ENCODE measurements around the gene WNT7B. TPM values are rescaled to one million over a fixed set of nuclear protein-coding genes. Genes with fewer than 3 reads are reported as not detected.

The WNT7B gene
- total RNA-seq, 1 donor from 2014 or later, result 1.8 TPM

DNA sequence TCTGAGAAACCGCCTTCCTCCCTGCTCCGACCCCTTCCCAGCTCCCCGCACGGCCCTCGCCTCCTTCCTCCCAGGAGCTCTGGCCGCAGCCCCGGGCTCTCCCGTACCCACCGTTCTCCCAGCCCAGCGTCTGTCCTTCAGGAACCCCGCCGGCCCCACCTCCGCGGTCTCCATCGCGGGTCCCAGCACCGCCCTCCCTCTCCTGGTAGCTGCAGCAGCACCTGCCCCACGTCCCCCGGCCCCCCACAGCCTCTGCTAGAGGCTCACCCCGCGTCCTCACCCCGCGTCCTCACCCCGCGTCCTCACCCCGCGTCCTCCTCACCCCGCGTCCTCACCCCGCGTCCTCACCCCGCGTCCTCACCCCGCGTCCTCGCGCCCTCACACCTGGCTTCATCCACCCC lies 85.9 kb downstream of the WNT7B start:
- H3K4me3 Mint-ChIP-seq, result no peak overlapping the region
- Histone ChIP-seq H3F3A (ENCODE audit: low read depth) (peaks cover 7% of the 10 kb centered on the region), H3K79me2 (ENCODE audit: low read depth) (no peaks in the 10 kb centered on the region), H3K4me3 (no peak overlapping the region), H3K4me2 (no peak overlapping the region), H3K27me3 (no peaks in the 10 kb centered on the region), H3K4me1 (peaks cover 2% of the 10 kb centered on the region), H4K20me1 (ENCODE audit: low read depth) (no peaks in the 10 kb centered on the region), H3K27ac (no peak overlapping the region), H3K9ac (no peak overlapping the region), H2AFZ (replicated peaks) (no peak overlapping the region), H3K36me3 (no peaks in the 10 kb centered on the region), H3K9me3 (ENCODE audit: low read depth) (no peaks in the 10 kb centered on the region)
- peak overlapping the region; percentile 25 for H3K27ac Mint-ChIP-seq
- peaks cover 18% of the 10 kb centered on the region for H3K4me1 Mint-ChIP-seq
- H3K36me3 Mint-ChIP-seq, result no peaks in the 10 kb centered on the region
- no peaks in the 10 kb centered on the region for H3K9me3 Mint-ChIP-seq
- H3K27me3 Mint-ChIP-seq (ENCODE audit: insufficient read depth, low read depth), result peaks cover 8% of the 10 kb centered on the region
- no peak for DNase-seq (ENCODE audit: low spot score)
- TF ChIP-seq, protein P1, sequence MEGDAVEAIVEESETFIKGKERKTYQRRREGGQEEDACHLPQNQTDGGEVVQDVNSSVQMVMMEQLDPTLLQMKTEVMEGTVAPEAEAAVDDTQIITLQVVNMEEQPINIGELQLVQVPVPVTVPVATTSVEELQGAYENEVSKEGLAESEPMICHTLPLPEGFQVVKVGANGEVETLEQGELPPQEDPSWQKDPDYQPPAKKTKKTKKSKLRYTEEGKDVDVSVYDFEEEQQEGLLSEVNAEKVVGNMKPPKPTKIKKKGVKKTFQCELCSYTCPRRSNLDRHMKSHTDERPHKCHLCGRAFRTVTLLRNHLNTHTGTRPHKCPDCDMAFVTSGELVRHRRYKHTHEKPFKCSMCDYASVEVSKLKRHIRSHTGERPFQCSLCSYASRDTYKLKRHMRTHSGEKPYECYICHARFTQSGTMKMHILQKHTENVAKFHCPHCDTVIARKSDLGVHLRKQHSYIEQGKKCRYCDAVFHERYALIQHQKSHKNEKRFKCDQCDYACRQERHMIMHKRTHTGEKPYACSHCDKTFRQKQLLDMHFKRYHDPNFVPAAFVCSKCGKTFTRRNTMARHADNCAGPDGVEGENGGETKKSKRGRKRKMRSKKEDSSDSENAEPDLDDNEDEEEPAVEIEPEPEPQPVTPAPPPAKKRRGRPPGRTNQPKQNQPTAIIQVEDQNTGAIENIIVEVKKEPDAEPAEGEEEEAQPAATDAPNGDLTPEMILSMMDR (IDR thresholded peaks at IDR 0.05), result no peak
- TF ChIP-seq EZH2 (IDR thresholded peaks at IDR 0.05), result no peak

DNA sequence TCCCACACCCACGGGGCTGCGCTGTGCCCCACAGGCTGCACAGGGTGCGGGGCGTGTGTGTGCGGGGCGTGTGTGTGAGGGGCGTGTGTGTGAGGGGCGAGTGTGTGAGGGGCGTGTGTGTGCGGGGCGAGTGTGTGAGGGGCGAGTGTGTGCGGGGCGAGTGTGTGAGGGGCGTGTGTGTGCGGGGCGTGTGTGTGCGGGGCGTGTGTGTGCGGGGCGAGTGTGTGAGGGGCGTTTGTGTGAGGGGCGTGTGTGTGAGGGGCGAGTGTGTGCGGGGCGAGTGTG lies 86.7 kb downstream of the WNT7B start:
- H3K9me3 ChIP-seq (ENCODE audit: low read depth), result no peaks in the 10 kb centered on the region
- H3F3A ChIP-seq (ENCODE audit: low read depth), result peaks cover 7% of the 10 kb centered on the region
- H3K4me2 ChIP-seq, result no peak overlapping the region
- no peaks in the 10 kb centered on the region for H3K27me3 ChIP-seq
- H3K9ac ChIP-seq, result no peak overlapping the region
- H3K4me1 ChIP-seq, result peaks cover 4% of the 10 kb centered on the region
- H3K4me3 ChIP-seq, result no peak overlapping the region
- Mint-ChIP-seq H3K27me3 (ENCODE audit: insufficient read depth, low read depth) (peaks cover 8% of the 10 kb centered on the region), H3K4me3 (no peak overlapping the region), H3K27ac (peak overlapping the region; percentile 66), H3K36me3 (no peaks in the 10 kb centered on the region), H3K9me3 (no peaks in the 10 kb centered on the region), H3K4me1 (peaks cover 18% of the 10 kb centered on the region)
- DNase-seq (ENCODE audit: low spot score), result no peak
- H3K79me2 ChIP-seq (ENCODE audit: low read depth), result no peaks in the 10 kb centered on the region
- no peaks in the 10 kb centered on the region for H3K36me3 ChIP-seq
- H3K27ac ChIP-seq, result peak overlapping the region; percentile 82
- no peaks in the 10 kb centered on the region for H4K20me1 ChIP-seq (ENCODE audit: low read depth)
- TF ChIP-seq, protein P1 (IDR thresholded peaks at IDR 0.05), result no peak
- TF ChIP-seq EZH2phosphoT487 (IDR thresholded peaks at IDR 0.05) (no peak), EZH2 (IDR thresholded peaks at IDR 0.05) (no peak)
- no peak overlapping the region for H2AFZ ChIP-seq (replicated peaks)

DNA sequence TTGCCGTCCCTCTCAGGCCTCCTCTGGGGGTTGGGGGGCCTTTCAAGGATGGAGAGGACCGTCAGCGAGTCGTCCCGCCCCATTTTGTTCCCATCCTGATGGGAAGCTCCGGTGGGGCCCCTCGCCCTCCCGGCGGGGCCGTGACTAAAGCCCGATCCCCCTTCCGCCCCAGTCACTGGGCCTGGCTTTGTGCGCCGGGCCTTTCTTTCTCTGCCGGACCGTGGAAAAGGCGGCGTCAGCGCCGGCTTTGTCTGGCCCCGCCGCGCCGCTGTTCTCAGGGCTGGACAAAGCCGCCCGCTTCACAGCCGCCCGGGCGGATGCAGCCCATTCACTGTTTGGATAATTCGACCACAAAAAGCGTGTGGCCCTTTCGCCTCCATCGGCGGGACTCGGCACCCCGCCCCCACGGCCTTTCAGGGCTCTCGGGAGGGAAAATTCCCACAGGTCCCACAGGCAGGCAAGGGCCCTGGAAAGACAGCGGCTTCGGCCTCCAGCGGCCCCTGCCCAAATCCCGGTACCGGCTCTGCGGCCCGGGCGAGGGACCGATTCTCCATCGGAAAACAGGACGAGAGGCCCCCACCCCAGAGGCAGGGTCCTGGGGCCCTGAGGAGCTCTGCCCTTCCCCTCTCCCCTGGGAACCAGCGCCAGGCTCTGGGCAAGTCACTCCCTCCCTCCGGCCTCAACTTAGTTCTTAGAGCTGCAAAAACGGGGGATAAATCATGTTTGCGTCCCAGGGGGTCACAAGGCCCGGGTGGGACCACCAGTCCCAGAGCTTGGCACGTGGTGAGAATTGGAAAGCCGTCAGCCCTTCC lies 87.2 kb downstream of the WNT7B start:
- peak; percentile 89 for DNase-seq (ENCODE audit: low spot score)
- Histone ChIP-seq H3K27me3 (no peaks in the 10 kb centered on the region), H3K4me3 (no peak overlapping the region), H3K9ac (no peak overlapping the region), H3K4me1 (peaks cover 4% of the 10 kb centered on the region), H2AFZ (replicated peaks) (no peak overlapping the region), H3K36me3 (no peaks in the 10 kb centered on the region), H3K27ac (peak overlapping the region; percentile 82), H3K9me3 (ENCODE audit: low read depth) (no peaks in the 10 kb centered on the region), H3K4me2 (peak overlapping the region; percentile 24), H3K79me2 (ENCODE audit: low read depth) (no peaks in the 10 kb centered on the region), H3F3A (ENCODE audit: low read depth) (peaks cover 7% of the 10 kb centered on the region), H4K20me1 (ENCODE audit: low read depth) (no peaks in the 10 kb centered on the region)
- Mint-ChIP-seq H3K4me1 (peaks cover 21% of the 10 kb centered on the region), H3K4me3 (no peak overlapping the region), H3K36me3 (no peaks in the 10 kb centered on the region), H3K27me3 (ENCODE audit: insufficient read depth, low read depth) (peaks cover 7% of the 10 kb centered on the region), H3K27ac (peak overlapping the region; percentile 85), H3K9me3 (no peaks in the 10 kb centered on the region)
- TF ChIP-seq, protein P1 (IDR thresholded peaks at IDR 0.05), result no peak
- no peak for TF ChIP-seq EZH2phosphoT487 (IDR thresholded peaks at IDR 0.05)
- TF ChIP-seq EZH2 (IDR thresholded peaks at IDR 0.05), result no peak

Measured in neural progenitor cell (in vitro differentiated cells).